NCI-H1105 treated with DMSO at 0.1 percent for 48 hours (cell line): Measurements from ENCODE around the gene HIRA.
"Not testable (repeated sequence)": the region's sequence is repeated elsewhere in the genome, so short reads cannot be mapped to it uniquely, and the experiment has no call there.

Experiments
- DNase-seq: peaks from one replicate; lab custom pipeline; 2025; lab: John Stamatoyannopoulos, UW

HIRA gene

DNA sequence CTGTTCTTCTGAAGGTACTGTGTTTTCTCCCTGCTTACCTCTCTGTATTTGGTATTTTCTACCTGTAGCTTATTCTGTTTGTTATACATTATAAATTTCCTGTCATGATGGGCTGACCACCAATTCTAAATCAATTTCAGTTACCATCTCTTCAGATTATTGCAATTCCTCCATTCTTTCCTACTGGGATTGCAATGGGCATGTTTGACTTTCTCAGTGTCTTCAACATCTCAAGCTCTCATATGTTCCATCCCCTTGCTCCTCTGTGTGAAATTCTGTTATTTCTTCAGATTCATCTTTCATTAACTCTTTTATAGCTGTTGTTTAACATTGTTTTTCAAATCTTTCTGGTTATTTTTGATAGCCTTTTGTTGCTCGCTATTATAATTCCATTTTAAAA is 31.5 kb upstream of the HIRA start:
- no peak for DNase-seq

GRCh38 chr22:19461506-19461905 is 30.0 kb upstream of the HIRA start:
- DNase-seq: no peak

DNA sequence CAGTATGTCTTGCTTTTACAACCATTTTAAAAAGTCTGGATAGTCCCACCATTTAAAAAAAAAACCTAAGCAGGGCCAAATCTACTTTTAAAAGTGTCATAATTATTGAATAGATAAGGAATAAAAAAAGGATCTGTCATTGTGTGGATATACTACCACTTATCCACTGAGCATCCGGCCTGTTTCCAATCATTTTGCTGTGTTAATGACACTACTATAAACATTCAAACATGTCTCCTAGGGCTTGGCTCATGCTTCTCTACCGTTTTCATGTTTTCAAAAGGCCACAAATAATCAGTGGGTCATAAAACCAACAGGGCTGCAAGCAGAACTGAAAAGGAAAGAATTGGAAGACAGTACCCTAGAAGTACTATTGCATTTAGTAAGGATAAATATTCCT is 28.5 kb upstream of the HIRA start:
- DNase-seq: no peak

GRCh38 chr22:19457828-19458428 is 26.4 kb upstream of the HIRA start:
- no peak for DNase-seq

- no peak for DNase-seq
Measured at GRCh38 chr22:19456541-19456940, 25.0 kb upstream of the HIRA start.

DNA sequence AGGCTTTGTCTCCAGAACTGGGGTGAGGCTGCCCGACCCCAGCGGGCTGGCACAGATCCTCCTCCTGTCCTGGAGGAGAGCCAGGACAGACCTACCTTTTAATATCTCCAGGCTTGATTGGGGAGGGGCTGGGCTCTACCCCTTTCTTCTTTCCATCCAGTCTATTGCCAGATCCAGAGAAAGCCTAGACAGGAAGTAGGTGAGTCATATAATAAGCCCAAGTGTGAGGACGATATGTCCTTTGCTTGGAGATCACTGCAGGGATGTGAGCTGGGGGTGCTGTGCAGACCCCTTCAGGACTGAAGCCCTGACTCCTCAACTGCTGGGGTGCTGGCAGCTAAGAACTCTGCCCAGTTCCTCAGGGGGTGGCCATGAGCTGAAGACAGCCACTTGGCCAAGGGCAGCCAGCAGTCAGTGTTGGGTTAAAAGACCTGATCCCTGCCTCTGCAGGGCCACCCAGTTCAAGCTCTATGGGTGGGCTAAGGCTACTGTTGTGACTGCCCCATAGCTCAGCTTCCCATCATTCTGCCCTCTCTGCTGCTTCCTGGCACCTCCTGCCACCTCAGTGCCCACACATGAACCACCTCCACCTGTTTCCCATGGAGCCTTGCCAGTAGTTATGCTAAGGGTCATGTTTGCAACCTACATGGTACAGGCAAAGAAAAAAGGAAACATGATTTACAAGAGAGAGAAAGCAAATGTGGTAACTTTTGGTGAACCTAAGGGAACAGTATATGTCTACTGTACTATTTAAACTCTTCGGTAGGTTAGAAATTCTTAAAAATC is 24.2 kb upstream of the HIRA start:
- no peak for DNase-seq

DNA sequence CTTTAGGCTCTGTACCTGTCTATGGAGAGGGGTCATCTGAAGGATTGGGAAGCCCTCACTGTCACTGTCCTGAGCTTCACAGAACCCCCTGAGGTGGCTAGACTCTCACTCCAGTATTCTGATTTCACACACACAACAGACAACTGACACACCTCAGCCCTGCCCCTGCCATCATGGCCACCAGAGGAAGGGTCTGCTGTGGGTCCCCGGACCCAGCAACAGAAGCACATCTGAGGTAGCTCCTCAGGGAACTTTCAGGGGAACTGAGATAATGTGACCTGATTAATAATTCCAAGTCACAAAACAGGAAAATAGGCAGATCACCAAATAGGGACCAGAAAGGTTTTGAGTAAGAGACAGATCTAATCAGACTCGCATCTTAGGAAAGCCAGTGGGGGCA is 23.5 kb upstream of the HIRA start:
- no peak for DNase-seq

GRCh38 chr22:19454156-19454555 is 22.6 kb upstream of the HIRA start:
- no peak for DNase-seq

- DNase-seq: no peak
Measured at GRCh38 chr22:19453718-19454117, 22.2 kb upstream of the HIRA start.

GRCh38 chr22:19451570-19451969 is 20.0 kb upstream of the HIRA start:
- DNase-seq: no peak

DNA sequence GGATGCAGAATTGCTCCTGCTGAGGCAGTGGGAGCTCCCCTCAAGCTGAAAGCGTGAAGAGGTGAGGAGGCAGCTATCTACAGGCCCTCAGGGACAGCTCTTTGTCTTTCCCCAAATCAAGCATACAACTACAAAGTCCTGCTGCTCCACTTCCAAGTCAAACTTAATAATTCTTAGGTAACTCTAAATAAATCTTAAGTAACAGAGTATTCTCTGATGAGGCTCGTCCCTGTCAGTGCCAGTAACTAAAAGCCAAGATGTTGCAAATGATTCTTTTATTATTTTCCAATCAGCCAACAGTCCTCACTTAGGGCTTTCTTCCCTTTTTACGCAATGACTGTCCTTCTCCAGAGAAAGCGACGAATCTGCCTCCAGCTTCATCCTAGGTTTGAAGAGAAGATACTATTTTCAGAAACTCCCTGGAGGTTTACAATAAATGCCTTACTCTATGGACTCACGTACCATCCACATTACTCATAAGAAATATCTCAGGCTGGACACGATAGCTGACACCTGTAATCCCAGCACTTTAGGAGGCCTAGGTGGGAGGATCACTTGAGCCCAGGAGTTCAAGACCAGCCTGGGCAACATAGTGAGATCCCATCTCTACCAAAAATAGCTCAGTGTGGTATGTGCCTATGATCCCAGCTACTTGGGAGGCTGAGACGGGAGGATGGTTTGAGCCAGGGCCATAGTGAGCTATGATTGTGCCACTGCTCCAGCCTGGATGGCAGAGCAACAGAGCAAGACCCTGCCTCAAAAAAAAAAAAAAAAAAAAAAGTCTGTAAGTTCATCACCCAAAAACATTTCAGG is 19.0 kb upstream of the HIRA start:
- DNase-seq: no peak

DNA sequence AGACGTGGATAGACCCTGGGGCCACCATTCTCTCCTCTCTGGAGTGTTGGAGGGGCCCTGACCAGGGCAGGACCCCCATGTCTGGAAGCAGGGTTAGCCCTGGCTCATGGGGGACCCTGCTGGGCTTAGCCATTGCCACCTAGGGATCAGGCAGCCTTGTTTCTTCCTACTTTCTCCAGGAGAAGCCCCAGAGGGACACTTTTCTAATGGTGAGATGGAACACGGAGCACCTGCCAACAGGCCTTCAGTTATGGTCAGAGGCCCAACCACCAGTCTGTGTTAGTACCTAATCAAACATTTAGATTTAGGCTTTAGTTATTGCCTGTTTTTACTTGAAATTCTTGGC is 17.9 kb upstream of the HIRA start:
- DNase-seq: no peak

DNA sequence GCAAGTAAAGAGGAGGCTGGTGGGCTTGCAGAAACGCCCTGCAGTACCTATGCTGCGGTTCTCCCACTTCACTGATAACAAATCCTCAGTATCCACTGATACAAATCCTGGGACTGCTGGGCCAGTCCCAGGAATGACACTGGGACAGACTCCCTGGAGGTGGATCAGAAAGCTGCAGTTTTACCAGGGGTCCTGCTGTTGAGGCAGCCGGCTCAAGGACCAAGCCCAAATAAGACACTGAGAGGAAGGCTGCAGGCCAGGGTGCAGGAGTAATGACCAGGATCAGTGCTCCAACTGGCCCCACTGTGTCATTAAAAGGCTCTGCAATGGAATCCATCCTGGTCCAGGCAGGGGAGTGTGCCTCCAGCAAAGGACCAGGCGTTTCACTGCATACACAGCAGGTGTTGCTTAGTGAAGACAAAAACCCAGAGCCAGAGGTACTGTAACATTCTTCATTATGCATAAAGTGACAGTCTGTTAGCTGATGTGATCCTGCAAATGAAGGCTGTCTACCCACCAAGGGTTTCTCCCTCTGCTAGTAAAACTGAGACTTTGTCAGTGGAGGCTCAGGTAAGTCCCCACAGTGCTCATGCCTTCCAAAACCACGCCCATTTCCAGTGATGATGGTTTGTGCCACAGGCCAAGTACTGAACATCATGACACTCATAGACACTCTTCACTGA is 17.3 kb upstream of the HIRA start:
- no peak for DNase-seq

DNA sequence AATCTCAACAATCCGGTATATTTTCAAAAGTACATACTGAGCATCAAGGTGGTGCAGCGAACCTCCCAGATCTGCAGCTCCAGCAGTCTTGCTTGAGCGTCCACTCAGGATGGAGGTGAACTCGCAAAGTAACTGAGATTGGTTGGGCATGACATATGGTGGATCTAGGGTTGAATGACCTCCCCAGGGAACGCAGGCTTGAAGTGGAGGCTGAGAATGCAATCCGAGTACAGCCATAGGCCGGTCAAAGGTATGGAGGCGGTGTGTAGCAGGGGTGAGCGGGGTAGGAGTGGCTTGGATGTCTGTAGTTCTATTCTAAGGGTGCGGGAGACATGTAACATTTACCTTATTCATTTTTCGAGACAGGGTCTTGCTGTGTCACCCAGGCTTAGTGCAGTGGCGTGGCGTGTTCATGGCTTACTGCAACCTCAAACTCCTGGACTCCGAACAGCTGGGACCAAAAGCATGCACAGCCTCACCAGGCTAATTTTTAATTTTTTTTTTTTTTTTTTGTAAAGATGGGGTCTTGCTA is 16.6 kb upstream of the HIRA start:
- peak; percentile 71 for DNase-seq

DNA sequence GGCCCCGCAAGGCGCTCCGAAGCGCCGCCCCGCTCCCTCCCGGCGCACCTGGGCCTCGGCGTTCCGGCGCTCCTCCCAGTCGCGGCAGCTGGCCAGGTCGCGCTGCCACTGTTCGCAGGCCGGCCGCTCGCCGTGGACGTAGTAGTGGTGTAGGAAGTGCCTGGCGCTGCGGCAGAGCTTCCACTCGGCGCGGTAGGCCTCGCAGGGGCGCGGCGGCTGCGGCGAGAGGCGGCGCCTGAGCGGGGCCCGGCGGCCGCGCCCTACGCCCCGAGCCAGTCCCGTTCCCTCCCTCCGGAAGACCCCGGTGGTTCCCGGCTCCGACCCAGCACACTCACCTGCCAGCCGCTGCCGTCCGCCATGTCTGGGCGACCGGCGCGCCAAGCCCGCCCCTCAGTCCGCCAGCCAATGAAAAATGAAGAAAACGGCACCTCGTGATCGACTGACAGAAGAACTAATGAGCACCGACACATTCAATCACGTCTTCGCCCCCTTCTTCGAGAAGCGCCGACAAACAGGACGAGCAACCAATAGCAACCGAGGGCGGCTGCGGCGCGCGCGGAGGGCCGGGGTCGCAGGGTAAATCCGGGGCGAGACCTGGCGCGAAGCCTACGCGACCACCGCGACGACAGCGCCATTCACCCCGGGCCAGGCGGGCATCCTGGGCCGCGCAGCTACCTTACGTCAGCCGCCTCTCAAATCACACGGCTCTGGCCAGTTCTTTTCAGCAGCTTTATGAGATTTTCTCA is 16.0 kb upstream of the HIRA start, which contains the start of gene C22orf39:
C22orf39 (minus strand) TSS at position 382 of the 746 bp plus-strand sequence; CDS start at position 359, 23 bp downstream.
- peak; percentile 97 for DNase-seq

DNA sequence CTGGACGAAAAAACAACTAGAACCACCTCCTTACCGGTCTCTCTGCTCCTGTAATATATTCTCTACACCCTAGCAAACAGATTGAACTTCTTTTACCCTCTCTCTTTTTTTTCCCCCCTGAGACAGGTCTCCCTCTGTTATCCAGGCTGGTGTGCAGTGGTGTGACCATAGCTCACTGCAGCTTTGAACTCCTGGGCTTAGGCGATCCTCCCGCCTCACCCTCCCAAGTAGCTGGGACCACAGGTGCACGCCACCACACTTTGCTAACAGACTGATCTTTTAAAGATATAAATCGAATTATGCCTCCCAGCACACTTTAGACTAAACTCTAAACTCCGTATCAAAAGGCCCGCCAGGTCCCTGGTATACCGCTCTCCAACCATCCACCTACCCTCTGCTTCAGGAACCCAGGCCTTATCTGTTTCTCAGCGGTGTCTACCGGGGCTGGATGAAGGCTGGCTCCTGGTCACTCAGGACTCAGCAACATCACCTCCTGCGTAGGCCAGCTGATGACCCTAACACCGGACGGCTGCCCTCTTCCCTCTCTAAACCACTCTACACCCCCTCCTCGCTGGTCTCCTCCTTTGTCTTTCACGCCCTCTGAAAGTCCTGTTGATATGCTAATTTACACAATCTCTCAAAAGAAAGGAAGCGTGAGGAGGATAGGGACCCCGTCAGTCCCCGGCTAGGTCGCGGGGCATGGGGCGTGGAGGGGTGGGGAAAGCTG is 15.2 kb upstream of the HIRA start:
- no peak for DNase-seq

DNA sequence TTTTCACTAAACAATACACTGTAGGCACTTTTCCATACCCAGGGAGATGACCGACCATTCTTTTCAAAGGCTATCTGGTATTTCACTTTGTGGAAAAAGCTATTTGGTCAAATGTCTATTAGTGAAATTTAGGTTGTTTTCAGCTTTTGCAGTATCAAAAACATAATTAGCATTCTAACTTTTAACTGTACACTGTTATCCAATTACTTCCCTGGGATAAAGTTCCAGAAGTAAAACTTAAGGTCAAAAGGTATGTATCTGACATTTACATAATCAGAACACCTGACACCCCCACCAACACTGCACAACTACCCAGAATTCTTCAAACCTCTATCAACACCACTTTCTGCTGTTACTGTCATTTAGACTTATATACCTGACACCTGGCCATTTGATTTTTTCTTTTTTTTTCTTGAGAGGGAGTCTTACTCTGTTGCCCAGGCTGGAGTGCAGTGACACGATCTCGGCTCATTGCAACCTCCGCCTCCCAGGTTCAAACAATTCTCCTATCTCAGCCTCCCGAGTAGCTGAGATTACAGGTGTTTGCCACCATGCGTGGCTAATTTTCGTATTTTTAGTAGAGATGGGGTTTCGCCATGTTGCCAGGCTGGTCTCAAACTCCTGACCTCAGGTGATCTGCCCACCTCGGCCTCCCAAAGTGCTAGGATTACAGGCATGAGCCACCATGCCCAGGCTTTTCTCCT is 13.9 kb upstream of the HIRA start:
- not testable (repeated sequence) for DNase-seq

- DNase-seq: no peak
Measured at GRCh38 chr22:19443544-19444211, 12.1 kb upstream of the HIRA start.

GRCh38 chr22:19442166-19442565 is 10.6 kb upstream of the HIRA start:
- no peak for DNase-seq
